Activated T-cell treated with anti-CD3 and anti-CD28 coated beads, Interleukin-2, amount 50 U/mL, for 1 hour (primary cell): Measurements from ENCODE around the gene YES1.

Experiments
- DNase-seq: peaks from one replicate; pipeline ENCODE4 v3.0.0-alpha.2; 2020

YES1 gene

GRCh38 chr18:681985-682384 lies 130.1 kb downstream of the YES1 start:
- DNase-seq: no peak

GRCh38 chr18:680392-680791 lies 131.7 kb downstream of the YES1 start:
- no peak for DNase-seq

GRCh38 chr18:679516-679915 lies 132.5 kb downstream of the YES1 start:
- no peak for DNase-seq

DNA sequence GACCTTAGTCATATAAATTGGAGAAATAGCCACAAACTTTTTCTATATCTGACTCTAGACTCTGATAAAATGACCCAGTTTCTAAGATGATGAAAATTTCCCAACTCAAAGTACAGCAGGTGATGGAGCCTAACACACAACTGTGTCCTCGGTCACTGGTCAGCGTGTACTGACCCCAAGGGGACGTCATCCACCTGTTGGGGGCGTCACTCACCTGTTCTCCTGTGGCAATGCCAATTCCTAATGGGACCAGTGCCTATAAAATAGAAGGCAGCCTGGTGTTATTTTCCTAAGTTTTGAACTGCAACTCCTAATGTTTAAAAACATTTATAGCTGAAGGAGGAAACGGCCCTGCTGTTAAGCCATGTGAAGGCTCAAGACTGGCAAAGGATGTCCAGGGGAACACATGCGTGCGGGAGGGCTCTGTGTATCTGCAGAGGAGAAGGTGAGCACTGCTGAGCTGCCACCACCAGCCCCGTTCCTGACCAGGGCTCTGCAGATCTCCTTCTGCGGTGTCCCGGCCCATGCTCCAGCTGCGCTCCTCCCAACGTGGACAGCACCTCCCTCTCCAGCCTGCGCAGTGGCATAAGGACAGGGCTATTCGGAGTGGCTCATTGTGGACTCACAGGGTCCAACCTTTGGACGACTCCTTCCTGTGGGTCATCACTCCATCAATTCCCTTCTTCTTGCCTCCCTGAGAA lies 133.4 kb downstream of the YES1 start:
- no peak for DNase-seq

DNA sequence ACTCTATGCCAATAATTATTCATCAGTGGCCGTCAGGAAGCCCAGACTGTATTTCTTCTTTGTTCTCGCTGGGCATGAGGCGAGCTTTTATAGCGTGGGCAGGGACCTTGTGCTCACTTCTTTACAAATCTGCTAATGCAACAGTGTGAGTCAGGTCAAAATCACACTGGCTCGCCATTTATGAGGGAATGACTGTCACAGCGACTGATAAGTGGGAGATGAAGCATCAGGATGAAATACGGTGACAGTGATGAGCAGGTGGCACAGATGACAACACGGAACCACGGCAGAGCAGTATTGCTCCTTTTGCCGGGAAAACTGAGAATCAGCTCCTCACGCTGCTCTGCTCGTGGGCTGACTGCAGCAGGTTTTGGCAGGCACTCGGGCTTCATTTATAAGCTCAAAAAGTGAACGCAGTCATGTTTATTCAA lies 134.1 kb downstream of the YES1 start:
- no peak for DNase-seq

- DNase-seq: no peak
Observed at GRCh38 chr18:677145-677544, 134.9 kb downstream of the YES1 start.

- no peak for DNase-seq
Observed at GRCh38 chr18:676736-677135, 135.3 kb downstream of the YES1 start.

DNA sequence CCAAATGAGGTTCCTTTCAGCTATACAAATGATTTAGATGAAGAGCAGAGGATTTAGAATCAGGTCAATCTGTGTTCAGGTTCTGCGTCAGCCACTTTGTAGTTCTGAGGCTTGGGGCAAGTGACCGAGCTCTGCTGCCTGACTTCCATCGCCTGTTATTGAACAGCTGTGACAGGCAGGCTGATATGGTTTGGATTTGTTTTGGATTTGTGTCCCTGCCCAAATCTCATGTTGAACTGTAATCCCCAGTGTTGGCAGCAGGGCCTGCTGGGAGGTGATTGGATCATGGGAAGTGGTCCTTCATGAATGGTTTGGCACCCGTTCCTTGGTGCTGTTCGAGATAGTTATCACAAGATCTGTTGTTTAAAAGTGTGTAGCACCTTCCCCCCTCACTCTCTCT lies 136.0 kb downstream of the YES1 start:
- no peak for DNase-seq

DNA sequence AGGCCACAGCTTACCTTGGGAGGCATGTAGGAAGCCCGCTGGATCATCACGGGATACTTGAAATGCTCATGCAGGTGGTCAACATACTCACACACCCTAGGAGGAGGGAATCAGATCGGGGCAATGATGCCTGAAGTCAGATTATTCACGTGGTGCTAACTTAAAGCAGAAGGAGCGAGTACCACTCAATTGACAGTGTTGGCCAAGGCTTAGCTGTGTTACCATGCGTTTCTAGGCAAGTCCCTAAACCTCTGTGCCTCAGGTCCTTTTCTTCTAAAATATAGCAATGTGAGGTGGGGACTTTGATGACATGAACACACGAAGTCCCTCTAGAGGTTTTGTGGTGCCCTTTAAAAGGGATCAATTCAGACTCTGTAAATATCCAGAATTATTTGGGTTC lies 136.7 kb downstream of the YES1 start:
- no peak for DNase-seq

- DNase-seq: no peak
Observed at GRCh38 chr18:673769-674168, 138.3 kb downstream of the YES1 start.

DNA sequence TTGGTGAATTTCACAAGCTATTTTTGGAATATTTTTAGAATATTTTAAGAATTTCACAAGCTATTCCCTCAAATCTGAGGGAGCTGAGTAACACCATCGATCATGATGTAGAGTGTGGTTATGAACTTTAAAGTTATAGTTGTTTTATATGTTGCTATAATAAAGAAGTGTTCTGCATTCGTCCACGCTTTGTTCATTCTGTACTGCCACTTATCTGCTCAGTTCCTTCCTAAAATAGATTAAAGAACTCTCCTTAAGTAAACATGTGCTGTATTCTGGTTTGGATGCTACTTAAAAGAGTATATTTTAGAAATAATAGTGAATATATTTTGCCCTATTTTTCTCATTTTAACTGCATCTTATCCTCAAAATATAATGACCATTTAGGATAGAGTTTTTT lies 138.7 kb downstream of the YES1 start:
- no peak for DNase-seq
